GM21717 (cell line): ENCODE data around the gene CCDC141.

Experiments used
- ATAC-seq: cut with Tn5 transposase; IDR thresholded peaks from one replicate; pipeline ENCODE4 v1.9.1; 2021; ENCODE audit warnings: mild to moderate bottlenecking, moderate library complexity; ENCODE audit not compliant: unreplicated experiment

The CCDC141 gene

GRCh38 chr2:178834086-178834485, 215.9 kb downstream of the CCDC141 start:
- ATAC-seq, result no peak

GRCh38 chr2:178833382-178833781, 216.6 kb downstream of the CCDC141 start:
- ATAC-seq, result no peak

GRCh38 chr2:178830451-178830850, 219.5 kb downstream of the CCDC141 start:
- no peak for ATAC-seq

DNA sequence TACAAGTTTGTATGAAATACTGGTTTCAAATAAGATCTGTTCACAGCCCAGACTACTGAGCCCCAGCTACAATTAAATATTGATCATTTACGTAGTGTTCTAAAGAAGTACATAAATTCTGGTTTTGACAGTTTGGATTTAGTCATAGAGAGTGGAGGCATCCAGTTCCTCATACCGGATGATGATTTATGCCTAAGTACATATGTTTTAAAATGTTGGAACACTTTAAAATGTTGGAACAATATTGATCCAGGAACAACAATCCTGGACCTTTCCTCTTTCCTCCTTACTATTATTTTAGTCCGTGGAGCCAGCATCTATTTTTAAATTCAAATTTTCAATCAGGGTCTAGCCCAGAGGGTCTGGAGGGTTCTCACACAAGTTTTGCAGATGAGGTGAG, 220.0 kb downstream of the CCDC141 start:
- ATAC-seq, result no peak

- no peak for ATAC-seq
Observed at GRCh38 chr2:178829299-178829960, 220.5 kb downstream of the CCDC141 start.

DNA sequence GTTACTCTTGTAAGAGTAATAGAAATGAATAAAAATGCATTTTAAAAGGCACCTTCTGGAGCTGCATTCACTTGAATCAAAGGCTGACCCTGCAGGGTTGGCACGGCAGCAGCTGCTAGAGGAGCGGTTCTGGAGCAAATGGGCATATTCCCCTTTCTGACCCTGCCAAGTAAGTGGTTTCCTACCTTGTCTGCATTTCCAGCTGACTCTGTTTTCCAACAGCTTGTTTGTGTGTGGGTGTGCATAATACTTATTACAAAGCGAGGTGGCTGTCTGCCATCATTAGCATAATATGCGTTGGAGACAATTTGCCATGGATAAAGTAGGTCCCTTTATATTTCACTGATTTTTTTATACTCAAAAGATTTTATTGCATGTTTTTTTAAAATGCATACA, 221.5 kb downstream of the CCDC141 start:
- ATAC-seq, result no peak

DNA sequence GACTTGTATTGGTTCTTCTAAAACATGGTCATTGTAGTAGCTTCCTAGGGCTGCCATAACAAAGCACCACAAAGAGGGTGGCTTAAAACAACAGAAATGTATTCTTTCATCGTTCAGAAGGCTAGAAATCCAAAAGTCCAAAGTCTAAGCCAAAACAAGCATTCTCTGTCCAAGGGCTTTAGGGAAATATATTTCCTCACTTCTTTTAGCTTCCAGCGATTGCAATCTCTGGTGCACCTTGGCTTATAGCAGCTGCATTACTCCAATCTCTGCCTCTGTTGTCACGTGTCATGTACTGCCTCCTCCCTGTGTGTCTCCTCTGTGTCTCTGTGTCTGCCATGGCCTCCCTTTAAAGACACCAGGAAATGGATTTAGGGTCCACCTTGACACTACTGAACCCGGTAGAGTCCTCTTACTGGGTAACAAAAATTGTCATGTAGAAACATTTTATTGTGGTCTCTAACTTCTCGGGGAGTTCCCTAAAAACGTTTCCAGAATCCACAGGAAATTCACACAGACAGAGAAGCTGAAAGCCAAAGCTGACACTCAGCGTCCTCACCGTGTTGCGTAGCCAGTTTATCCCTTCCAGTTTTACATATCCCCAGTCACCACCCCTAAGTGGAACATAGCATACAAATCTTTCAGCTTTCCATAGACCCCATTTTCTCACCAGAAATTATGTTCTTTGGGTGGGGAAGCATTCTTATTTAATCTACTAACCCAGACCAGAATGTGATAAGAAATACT, 222.0 kb downstream of the CCDC141 start:
- ATAC-seq, result no peak

DNA sequence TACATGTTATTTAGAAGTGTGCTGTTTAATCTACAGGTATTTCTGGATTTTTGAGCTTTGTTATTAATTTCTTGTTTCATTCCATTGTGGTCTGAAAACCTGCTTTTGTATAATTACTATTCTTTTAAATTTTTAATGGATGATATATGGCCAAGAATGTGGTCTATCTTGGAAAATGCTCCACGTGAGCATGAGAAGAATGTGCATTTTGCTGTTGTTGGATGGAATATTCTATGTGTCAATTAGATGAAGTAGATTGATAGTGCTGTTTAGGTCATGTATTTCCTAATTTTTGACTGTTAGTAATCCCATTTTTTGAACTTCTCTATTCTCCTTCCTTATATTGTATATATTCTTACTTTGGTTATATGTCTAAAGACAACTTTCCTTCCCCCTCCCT, 222.8 kb downstream of the CCDC141 start:
- no peak for ATAC-seq

DNA sequence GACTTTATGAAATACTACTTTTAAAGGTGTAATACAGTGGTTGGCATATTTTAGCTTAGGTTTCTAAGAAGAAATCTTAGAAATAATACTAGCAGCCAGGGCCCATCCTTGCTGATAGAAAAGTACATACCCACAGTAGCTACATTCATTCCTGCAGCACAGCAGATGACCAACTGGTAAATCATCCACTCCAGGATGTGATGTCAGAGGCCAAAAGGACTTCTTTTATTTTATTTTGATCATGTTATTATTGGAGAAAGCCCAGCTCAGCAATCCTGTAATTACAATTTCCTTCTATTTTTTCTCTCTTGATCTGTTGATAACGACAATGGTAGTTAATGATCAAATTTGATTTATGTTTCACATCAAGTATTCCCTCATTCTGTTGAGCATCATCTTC, 224.8 kb downstream of the CCDC141 start:
- no peak for ATAC-seq

GRCh38 chr2:178824181-178824580, 225.8 kb downstream of the CCDC141 start:
- ATAC-seq, result no peak

DNA sequence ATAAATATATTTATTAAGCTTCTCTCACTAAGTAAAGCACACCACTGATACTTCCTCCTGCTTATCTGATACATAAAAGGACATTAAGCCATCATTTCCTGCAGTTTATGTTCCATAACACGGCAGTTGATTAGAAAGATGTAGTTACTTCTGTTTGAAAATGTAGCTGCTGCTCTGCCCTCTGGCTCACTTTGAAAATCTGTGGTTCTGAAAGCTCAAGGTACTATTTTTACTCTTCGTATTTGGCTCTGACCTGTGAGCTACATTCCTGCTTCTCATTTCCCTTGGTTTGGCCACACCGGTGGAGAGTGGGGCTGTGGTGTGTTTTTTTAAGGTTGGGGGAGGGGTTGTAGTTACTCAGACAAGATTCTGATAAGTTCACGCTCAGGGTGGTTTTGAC, 229.9 kb downstream of the CCDC141 start:
- ATAC-seq, result peak; percentile 98

DNA sequence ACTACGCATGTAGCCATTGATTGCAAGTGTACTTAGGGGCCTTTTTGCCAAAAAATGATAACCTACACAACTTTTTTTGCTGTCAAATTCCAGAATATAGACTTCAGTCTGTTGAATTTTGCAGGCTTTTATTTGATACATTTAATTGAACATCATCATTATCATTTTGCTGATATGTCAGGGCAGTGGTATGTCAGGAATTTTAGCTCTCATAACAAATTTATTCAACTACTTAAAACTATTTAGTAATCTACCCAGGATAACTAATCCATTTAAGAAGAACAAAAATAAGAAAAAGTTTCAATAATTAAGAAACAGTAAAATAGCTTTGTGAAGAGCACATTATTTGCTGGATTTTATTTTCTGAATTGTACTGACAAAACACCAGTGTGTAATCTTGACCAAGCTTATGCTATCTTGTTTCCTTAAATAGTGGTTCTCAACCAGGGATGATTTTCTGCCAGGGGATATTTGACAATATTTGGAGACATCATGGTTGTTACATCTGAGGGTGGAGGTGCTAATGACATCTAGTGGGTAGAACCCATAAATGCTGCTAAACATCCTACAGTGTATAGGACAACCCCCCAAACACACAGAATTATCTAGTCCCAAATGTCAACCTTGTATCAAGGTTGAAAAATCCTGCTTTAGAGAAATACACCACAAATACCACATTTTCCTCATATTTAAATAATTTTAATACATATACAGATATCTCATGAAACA, 230.6 kb downstream of the CCDC141 start:
- peak; percentile 35 for ATAC-seq

GRCh38 chr2:178811901-178812300, 238.0 kb downstream of the CCDC141 start:
- ATAC-seq, result no peak

- ATAC-seq, result no peak
Observed at GRCh38 chr2:178811045-178811444, 238.9 kb downstream of the CCDC141 start.

GRCh38 chr2:178810422-178810821, 239.5 kb downstream of the CCDC141 start:
- ATAC-seq, result no peak

GRCh38 chr2:178807227-178808008, 242.5 kb downstream of the CCDC141 start, which contains the start of gene TTN:
TSS of gene TTN (minus strand) at chr2:178807423. CDS start at chr2:178804642, 2,781 bp downstream.
- no peak for ATAC-seq

- no peak for ATAC-seq
Observed at GRCh38 chr2:178806543-178806942, 243.4 kb downstream of the CCDC141 start.

- ATAC-seq, result no peak
Observed at GRCh38 chr2:178805457-178805856, 244.5 kb downstream of the CCDC141 start.

DNA sequence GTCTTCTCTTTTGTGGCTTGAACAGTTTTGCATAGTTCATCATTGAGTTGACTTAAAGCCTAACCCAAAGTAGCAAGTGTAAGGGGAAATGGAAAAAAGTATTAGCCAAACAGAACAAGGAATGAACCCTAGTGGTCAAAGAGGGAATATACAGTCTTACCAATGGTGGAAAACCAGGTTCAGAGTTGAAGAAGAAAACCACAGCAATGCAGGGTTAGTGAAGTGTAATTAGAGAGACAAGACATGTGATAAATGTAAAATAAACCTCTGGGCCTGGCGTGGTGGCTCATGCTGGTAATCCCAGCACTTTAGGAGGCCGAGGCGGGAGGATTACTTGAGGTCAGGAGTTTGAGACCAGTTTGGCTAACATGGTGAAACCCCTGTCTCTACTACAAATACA, 245.1 kb downstream of the CCDC141 start:
- ATAC-seq, result peak; percentile 53

DNA sequence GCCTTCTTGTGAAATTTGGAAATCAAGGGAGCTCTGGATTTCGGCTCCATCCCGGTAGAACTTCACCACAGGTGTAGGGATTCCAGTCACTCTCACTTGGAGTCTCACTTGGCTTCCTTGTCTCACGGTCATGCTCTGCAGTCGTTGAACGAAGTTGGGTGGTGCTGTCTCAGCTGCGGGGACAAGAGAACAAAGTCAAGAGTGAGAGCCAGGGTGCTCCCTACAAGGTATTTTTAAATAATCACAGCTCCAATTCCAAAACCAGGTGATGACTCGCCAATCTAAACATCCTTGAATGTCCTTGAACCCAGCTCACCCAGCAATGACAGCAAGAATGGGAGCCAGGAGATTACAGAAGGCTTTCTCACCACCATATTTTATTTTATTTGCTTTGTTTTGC, 249.4 kb downstream of the CCDC141 start:
- no peak for ATAC-seq

DNA sequence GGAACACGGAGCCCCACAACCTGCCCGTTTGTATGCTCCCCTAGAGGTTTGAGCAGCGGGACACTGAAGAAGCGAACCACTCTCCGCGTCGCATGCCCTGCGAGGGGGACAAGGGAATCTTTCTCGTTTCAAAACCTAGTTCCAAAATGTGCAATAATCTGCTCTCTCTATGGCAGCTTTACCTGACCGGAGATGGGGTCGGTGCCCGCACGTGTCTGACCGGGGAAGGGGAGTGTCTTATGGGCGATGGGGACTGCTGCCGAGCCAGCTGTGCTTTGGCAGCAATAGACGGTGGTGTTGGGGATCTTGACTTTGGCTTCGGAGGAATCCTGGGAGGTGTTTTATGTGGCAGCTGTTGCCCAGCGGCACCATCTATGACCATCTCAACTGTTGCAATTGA, 250.6 kb downstream of the CCDC141 start:
- ATAC-seq, result no peak
